GM10847 (cell line): Measurements from ENCODE around the gene WDR18.

Source experiments
- POLR2A ChIP-seq: IDR thresholded peaks from 2 replicates; pipeline ENCODE4 v1.6.1; 2011; ENCODE audit not compliant: insufficient read length; ENCODE audit errors: extremely low read depth

WDR18 gene

GRCh38 chr19:1026783-1027649 lies 42.9 kb downstream of the WDR18 start:
- TF ChIP-seq POLR2A, result no peak

GRCh38 chr19:1027650-1028061 lies 43.5 kb downstream of the WDR18 start:
- TF ChIP-seq POLR2A, result no peak

- peak; percentile 40 for TF ChIP-seq POLR2A
Observed at GRCh38 chr19:1028062-1028926, 44.1 kb downstream of the WDR18 start.

GRCh38 chr19:1032264-1032867 lies 48.2 kb downstream of the WDR18 start:
- TF ChIP-seq POLR2A, result no peak

- TF ChIP-seq POLR2A, result no peak
Observed at GRCh38 chr19:1035998-1036621, 52.0 kb downstream of the WDR18 start.

- TF ChIP-seq POLR2A, result no peak
Observed at GRCh38 chr19:1037621-1038064, 53.5 kb downstream of the WDR18 start.

GRCh38 chr19:1038978-1039645 lies 55.0 kb downstream of the WDR18 start:
- TF ChIP-seq POLR2A, result no peak

GRCh38 chr19:1039646-1040475 lies 55.7 kb downstream of the WDR18 start, which contains the start of gene ABCA7:
TSS of gene ABCA7 (plus strand) at chr19:1040107. CDS start at chr19:1041362, 1,255 bp downstream.
- TF ChIP-seq POLR2A, result no peak

GRCh38 chr19:1040476-1041271 lies 56.5 kb downstream of the WDR18 start:
- no peak for TF ChIP-seq POLR2A

GRCh38 chr19:1041272-1041834 lies 57.2 kb downstream of the WDR18 start:
- TF ChIP-seq POLR2A, result no peak

- no peak for TF ChIP-seq POLR2A
Observed at GRCh38 chr19:1041835-1042685, 57.9 kb downstream of the WDR18 start.

GRCh38 chr19:1042689-1043511 lies 58.8 kb downstream of the WDR18 start:
- TF ChIP-seq POLR2A, result no peak
